ENCODE measurements around the gene MTR.

- TF ChIP-seq USF1 (IDR thresholded peaks at IDR 0.05), result no peak
- TF ChIP-seq TEAD4 (IDR thresholded peaks at IDR 0.05), result no peak
- TF ChIP-seq EP300 (IDR thresholded peaks at IDR 0.05; ENCODE audit: borderline replicate concordance), result no peak
- no peak for TF ChIP-seq FOXM1 (IDR thresholded peaks at IDR 0.05; ENCODE audit: borderline replicate concordance, low read depth)
- TF ChIP-seq YY1 (IDR thresholded peaks at IDR 0.05; ENCODE audit: low read depth), result no peak
- TF ChIP-seq RAD21 (IDR thresholded peaks at IDR 0.05; ENCODE audit: low read depth), result no peak
- TF ChIP-seq CREB1 (IDR thresholded peaks at IDR 0.05; ENCODE audit: low read depth), result no peak
- TF ChIP-seq, protein P1, sequence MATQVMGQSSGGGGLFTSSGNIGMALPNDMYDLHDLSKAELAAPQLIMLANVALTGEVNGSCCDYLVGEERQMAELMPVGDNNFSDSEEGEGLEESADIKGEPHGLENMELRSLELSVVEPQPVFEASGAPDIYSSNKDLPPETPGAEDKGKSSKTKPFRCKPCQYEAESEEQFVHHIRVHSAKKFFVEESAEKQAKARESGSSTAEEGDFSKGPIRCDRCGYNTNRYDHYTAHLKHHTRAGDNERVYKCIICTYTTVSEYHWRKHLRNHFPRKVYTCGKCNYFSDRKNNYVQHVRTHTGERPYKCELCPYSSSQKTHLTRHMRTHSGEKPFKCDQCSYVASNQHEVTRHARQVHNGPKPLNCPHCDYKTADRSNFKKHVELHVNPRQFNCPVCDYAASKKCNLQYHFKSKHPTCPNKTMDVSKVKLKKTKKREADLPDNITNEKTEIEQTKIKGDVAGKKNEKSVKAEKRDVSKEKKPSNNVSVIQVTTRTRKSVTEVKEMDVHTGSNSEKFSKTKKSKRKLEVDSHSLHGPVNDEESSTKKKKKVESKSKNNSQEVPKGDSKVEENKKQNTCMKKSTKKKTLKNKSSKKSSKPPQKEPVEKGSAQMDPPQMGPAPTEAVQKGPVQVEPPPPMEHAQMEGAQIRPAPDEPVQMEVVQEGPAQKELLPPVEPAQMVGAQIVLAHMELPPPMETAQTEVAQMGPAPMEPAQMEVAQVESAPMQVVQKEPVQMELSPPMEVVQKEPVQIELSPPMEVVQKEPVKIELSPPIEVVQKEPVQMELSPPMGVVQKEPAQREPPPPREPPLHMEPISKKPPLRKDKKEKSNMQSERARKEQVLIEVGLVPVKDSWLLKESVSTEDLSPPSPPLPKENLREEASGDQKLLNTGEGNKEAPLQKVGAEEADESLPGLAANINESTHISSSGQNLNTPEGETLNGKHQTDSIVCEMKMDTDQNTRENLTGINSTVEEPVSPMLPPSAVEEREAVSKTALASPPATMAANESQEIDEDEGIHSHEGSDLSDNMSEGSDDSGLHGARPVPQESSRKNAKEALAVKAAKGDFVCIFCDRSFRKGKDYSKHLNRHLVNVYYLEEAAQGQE (IDR thresholded peaks at IDR 0.05; ENCODE audit: low read depth), result no peak
- no peak for TF ChIP-seq TCF12 (IDR thresholded peaks at IDR 0.05; ENCODE audit: low read depth)
Observed at GRCh38 chr1:236862219-236862591, 67.1 kb downstream of the MTR start.
